Neural progenitor cell (in vitro differentiated cells): Measurements from ENCODE around the gene PRKAG2. TPM values are rescaled to one million over a fixed set of nuclear protein-coding genes. Genes with fewer than 3 reads are reported as not detected.

ENCODE experiments used
- DNase-seq: peaks from one replicate; pipeline ENCODE4 v3.0.0-alpha.2; 2016; ENCODE audit warnings: low spot score
- H2AFZ ChIP-seq: fragments of 200-600 bp; sonication (generic); replicated peaks from 2 replicates; pipeline ENCODE4 v1.6.1; 2016; ENCODE audit warnings: antibody characterized with exemption
- H3F3A ChIP-seq: fragments of 200-600 bp; sonication (generic); 2 replicates; pipeline ENCODE4 v1.6.1; 2016; ENCODE audit warnings: antibody characterized with exemption, low read depth
- H3K27ac ChIP-seq: fragments of 200-600 bp; sonication (generic); 2 replicates; pipeline ENCODE4 v1.5.1; 2016; ENCODE audit warnings: mild to moderate bottlenecking
- H3K27me3 ChIP-seq: fragments of 200-600 bp; sonication (generic); 2 replicates; pipeline ENCODE4 v1.6.1; 2016; ENCODE audit warnings: mild to moderate bottlenecking, moderate library complexity
- H3K36me3 ChIP-seq: fragments of 200-600 bp; sonication (generic); 2 replicates; pipeline ENCODE4 v1.5.1; 2016
- H3K4me1 ChIP-seq: fragments of 200-600 bp; sonication (generic); 2 replicates; pipeline ENCODE4 v1.6.1; 2016; ENCODE audit warnings: mixed run types
- H3K4me2 ChIP-seq: fragments of 200-600 bp; sonication (generic); 2 replicates; pipeline ENCODE4 v1.6.1; 2016
- H3K4me3 ChIP-seq: fragments of 200-600 bp; sonication (generic); 2 replicates; pipeline ENCODE4 v1.5.1; 2016
- H3K79me2 ChIP-seq: fragments of 200-600 bp; sonication (generic); 2 replicates; pipeline ENCODE4 v1.6.1; 2016; ENCODE audit warnings: low read depth
- H3K9ac ChIP-seq: fragments of 200-600 bp; sonication (generic); 2 replicates; pipeline ENCODE4 v1.6.1; 2016
- H3K9me3 ChIP-seq: fragments of 200-600 bp; sonication (generic); 2 replicates; pipeline ENCODE4 v1.5.1; 2016; ENCODE audit warnings: low read depth
- H4K20me1 ChIP-seq: fragments of 200-600 bp; sonication (generic); 2 replicates; pipeline ENCODE4 v1.6.1; 2016; ENCODE audit warnings: low read depth
- H3K27ac Mint-ChIP-seq: 3 replicates; pipeline ENCODE4 v1.8.0; 2021; ENCODE audit warnings: mixed read lengths
- H3K27me3 Mint-ChIP-seq: 2 replicates; pipeline ENCODE4 v1.8.0; 2022; ENCODE audit warnings: low read depth, mild to moderate bottlenecking, inconsistent platforms, moderate library complexity, mixed read lengths; ENCODE audit not compliant: insufficient read depth
- H3K36me3 Mint-ChIP-seq: 3 replicates; pipeline ENCODE4 v1.8.0; 2021; ENCODE audit warnings: mixed read lengths
- H3K4me1 Mint-ChIP-seq: 3 replicates; pipeline ENCODE4 v1.8.0; 2021; ENCODE audit warnings: mixed read lengths
- H3K4me3 Mint-ChIP-seq: 3 replicates; pipeline ENCODE4 v1.8.0; 2021; ENCODE audit warnings: mild to moderate bottlenecking, moderate library complexity, mixed read lengths
- H3K9me3 Mint-ChIP-seq: 3 replicates; pipeline ENCODE4 v1.8.0; 2020; ENCODE audit warnings: mixed read lengths
- CTCF ChIP-seq: fragments of 200-600 bp; sonication (generic); IDR thresholded peaks from 2 replicates; pipeline ENCODE4 v1.5.1; 2017; ENCODE audit warnings: antibody characterized with exemption, mild to moderate bottlenecking
- EZH2 ChIP-seq: fragments of 200-600 bp; sonication (generic); IDR thresholded peaks from 2 replicates; pipeline ENCODE4 v1.6.1; 2017; ENCODE audit warnings: antibody characterized with exemption, mild to moderate bottlenecking, moderate library complexity
- EZH2phosphoT487 ChIP-seq: fragments of 200-600 bp; sonication (generic); IDR thresholded peaks from 2 replicates; pipeline ENCODE4 v1.6.1; 2017; ENCODE audit warnings: antibody characterized with exemption
- total RNA-seq: library from RNA; depleted of rRNA; stranded (reverse); fragments of >200 nt; gene quantifications from 2 replicates; pipeline ENCODE4 v1.2.3, GENCODE V29; 2015; ENCODE audit warnings: low replicate concordance

Gene PRKAG2
- total RNA-seq, 1 donor from 2014 or later, result 11.4 TPM

GRCh38 chr7:151697942-151698341, 179.0 kb downstream of the PRKAG2 start:
- TF ChIP-seq EZH2phosphoT487 (no peak), EZH2 (no peak), CTCF (no peak)
- Mint-ChIP-seq H3K4me1 (peaks cover 28% of the 10 kb centered on the region), H3K9me3 (no peaks in the 10 kb centered on the region), H3K27ac (no peak overlapping the region), H3K27me3 (peaks cover 15% of the 10 kb centered on the region), H3K4me3 (no peak overlapping the region), H3K36me3 (no peaks in the 10 kb centered on the region)
- H4K20me1 ChIP-seq, result no peaks in the 10 kb centered on the region
- H2AFZ ChIP-seq, result no peak overlapping the region
- no peak overlapping the region for H3K9ac ChIP-seq
- peaks cover 4% of the 10 kb centered on the region for H3F3A ChIP-seq
- H3K27me3 ChIP-seq, result no peaks in the 10 kb centered on the region
- no peak overlapping the region for H3K4me3 ChIP-seq
- no peak for DNase-seq
- peaks cover 16% of the 10 kb centered on the region for H3K4me1 ChIP-seq
- H3K36me3 ChIP-seq, result no peaks in the 10 kb centered on the region
- no peaks in the 10 kb centered on the region for H3K79me2 ChIP-seq
- H3K4me2 ChIP-seq, result no peak overlapping the region
- no peaks in the 10 kb centered on the region for H3K9me3 ChIP-seq
- H3K27ac ChIP-seq, result no peak overlapping the region

GRCh38 chr7:151697515-151697895, 179.4 kb downstream of the PRKAG2 start:
- Histone ChIP-seq H3K4me1 (peaks cover 16% of the 10 kb centered on the region), H3F3A (peaks cover 4% of the 10 kb centered on the region), H3K4me3 (no peak overlapping the region), H3K9ac (no peak overlapping the region), H3K4me2 (no peak overlapping the region), H3K9me3 (no peaks in the 10 kb centered on the region), H3K36me3 (no peaks in the 10 kb centered on the region), H4K20me1 (no peaks in the 10 kb centered on the region), H2AFZ (no peak overlapping the region), H3K27ac (no peak overlapping the region), H3K27me3 (no peaks in the 10 kb centered on the region), H3K79me2 (no peaks in the 10 kb centered on the region)
- peaks cover 15% of the 10 kb centered on the region for H3K27me3 Mint-ChIP-seq
- no peak overlapping the region for H3K4me3 Mint-ChIP-seq
- TF ChIP-seq EZH2, result no peak
- H3K9me3 Mint-ChIP-seq, result no peaks in the 10 kb centered on the region
- no peaks in the 10 kb centered on the region for H3K36me3 Mint-ChIP-seq
- peaks cover 28% of the 10 kb centered on the region for H3K4me1 Mint-ChIP-seq
- no peak for DNase-seq
- H3K27ac Mint-ChIP-seq, result no peak overlapping the region

GRCh38 chr7:151696721-151697514, 180.0 kb downstream of the PRKAG2 start:
- peak; percentile 47 for DNase-seq
- Histone ChIP-seq H3K9ac (no peak overlapping the region), H3K4me2 (peak overlapping the region; percentile 33), H3K9me3 (no peaks in the 10 kb centered on the region), H3K36me3 (no peaks in the 10 kb centered on the region), H4K20me1 (no peaks in the 10 kb centered on the region), H2AFZ (peak overlapping the region; percentile 84), H3K4me3 (no peak overlapping the region), H3K4me1 (peaks cover 16% of the 10 kb centered on the region), H3K27ac (no peak overlapping the region), H3K27me3 (no peaks in the 10 kb centered on the region), H3K79me2 (no peaks in the 10 kb centered on the region), H3F3A (peaks cover 4% of the 10 kb centered on the region)
- Mint-ChIP-seq H3K9me3 (no peaks in the 10 kb centered on the region), H3K36me3 (no peaks in the 10 kb centered on the region), H3K27ac (peak overlapping the region; percentile 70), H3K27me3 (peaks cover 14% of the 10 kb centered on the region), H3K4me1 (peaks cover 28% of the 10 kb centered on the region), H3K4me3 (no peak overlapping the region)
- TF ChIP-seq EZH2 (no peak), CTCF (peak; percentile 4)

GRCh38 chr7:151695951-151696541, 180.9 kb downstream of the PRKAG2 start:
- H3K36me3 ChIP-seq, result no peaks in the 10 kb centered on the region
- no peak overlapping the region for H3K9ac ChIP-seq
- Mint-ChIP-seq H3K4me3 (no peak overlapping the region), H3K4me1 (peaks cover 28% of the 10 kb centered on the region), H3K36me3 (no peaks in the 10 kb centered on the region), H3K27me3 (peaks cover 12% of the 10 kb centered on the region), H3K9me3 (no peaks in the 10 kb centered on the region), H3K27ac (peak overlapping the region; percentile 70)
- no peaks in the 10 kb centered on the region for H4K20me1 ChIP-seq
- H3K4me3 ChIP-seq, result no peak overlapping the region
- peaks cover 16% of the 10 kb centered on the region for H3K4me1 ChIP-seq
- H3K27me3 ChIP-seq, result no peaks in the 10 kb centered on the region
- DNase-seq, result peak; percentile 20
- no peak for TF ChIP-seq EZH2
- peak overlapping the region; percentile 33 for H3K4me2 ChIP-seq
- peaks cover 4% of the 10 kb centered on the region for H3F3A ChIP-seq
- H3K9me3 ChIP-seq, result no peaks in the 10 kb centered on the region
- H3K79me2 ChIP-seq, result no peaks in the 10 kb centered on the region
- H3K27ac ChIP-seq, result no peak overlapping the region
- peak overlapping the region; percentile 84 for H2AFZ ChIP-seq
